IMR-90 (cell line): Measurements from ENCODE around the gene CLPTM1L. TPM values are rescaled to one million over a fixed set of nuclear protein-coding genes. Genes with fewer than 3 reads are reported as not detected.

Experiments
- ATAC-seq: fragments of 200-7000 bp; cut with Tn5 transposase; 2 replicates; pipeline ENCODE4 v1.9.1; 2020; ENCODE audit warnings: low read depth, mild to moderate bottlenecking, moderate library complexity
- BruUV-seq: library from RNA; stranded (reverse); fragments of 400-500 nt; replicated peaks from 2 replicates; lab custom pipeline; 2021; lab: Mats Ljungman, UMichigan
- CTCF ChIA-PET: fragments of 300-600 bp; formaldehyde crosslinking; extraction: SDS; loops from one replicate; lab custom pipeline; 2021; ENCODE audit warnings: antibody characterized with exemption; lab: Yijun Ruan, JAX
- POLR2A ChIA-PET: fragments of 300-600 bp; sonication (Branson Sonifier 250); formaldehyde crosslinking; loops from one replicate; lab custom pipeline; 2022; ENCODE audit warnings: antibody characterized with exemption; ENCODE audit not compliant: unreplicated experiment; lab: Charles Lee
- DNase-seq: peaks from one replicate; pipeline ENCODE4 v3.0.0; 2013
- H2AFZ ChIP-seq: replicated peaks from 2 replicates; pipeline ENCODE3; 2013; ENCODE audit warnings: low read length, mild to moderate bottlenecking; ENCODE audit not compliant: poor library complexity
- H2AK5ac ChIP-seq: 2 replicates; pipeline ENCODE4 v1.6.1; 2013; ENCODE audit warnings: low read depth, low read length, inconsistent platforms
- H2AK9ac ChIP-seq: replicated peaks from 2 replicates; pipeline ENCODE3; 2013; ENCODE audit warnings: mild to moderate bottlenecking, low read depth, low read length, moderate library complexity; ENCODE audit not compliant: poor library complexity
- H2BK120ac ChIP-seq: 2 replicates; pipeline ENCODE4 v1.6.1; 2013; ENCODE audit warnings: low read depth, low read length, inconsistent platforms
- H2BK15ac ChIP-seq: 3 replicates; pipeline ENCODE4 v1.6.1; 2013; ENCODE audit warnings: low read depth, low read length, inconsistent platforms
- H2BK20ac ChIP-seq: 2 replicates; pipeline ENCODE4 v1.6.1; 2013; ENCODE audit warnings: low read depth, mild to moderate bottlenecking, inconsistent platforms, low read length, moderate library complexity
- H2BK5ac ChIP-seq: 2 replicates; pipeline ENCODE4 v1.6.1; 2013; ENCODE audit warnings: mild to moderate bottlenecking, low read depth, low read length, inconsistent platforms; ENCODE audit not compliant: poor library complexity, severe bottlenecking
- H3K14ac ChIP-seq: replicated peaks from 2 replicates; pipeline ENCODE4 v1.6.1; 2013; ENCODE audit warnings: low read depth, low read length, inconsistent platforms
- H3K18ac ChIP-seq: 2 replicates; pipeline ENCODE4 v1.6.1; 2013; ENCODE audit warnings: low read depth, low read length, control low read depth
- H3K23ac ChIP-seq: 2 replicates; pipeline ENCODE4 v1.6.1; 2013; ENCODE audit warnings: low read depth, low read length, inconsistent platforms
- H3K27ac ChIP-seq: 2 replicates; pipeline ENCODE4 v1.5.1; 2013; ENCODE audit warnings: mild to moderate bottlenecking, control low read depth, low read length; ENCODE audit not compliant: insufficient read depth
- H3K27me3 ChIP-seq: 2 replicates; pipeline ENCODE4 v1.6.1; 2013; ENCODE audit warnings: low read length; ENCODE audit not compliant: control insufficient read depth, insufficient read depth
- H3K36me3 ChIP-seq: 2 replicates; pipeline ENCODE4 v1.6.1; 2013; ENCODE audit warnings: low read length, mixed read lengths; ENCODE audit not compliant: control insufficient read depth, insufficient read depth
- H3K4ac ChIP-seq: 2 replicates; pipeline ENCODE4 v1.6.1; 2013; ENCODE audit warnings: low read depth, low read length, inconsistent platforms
- H3K4me1 ChIP-seq: 2 replicates; pipeline ENCODE4 v1.6.1; 2013; ENCODE audit warnings: low read length, mixed read lengths; ENCODE audit not compliant: control insufficient read depth, insufficient read depth
- H3K4me2 ChIP-seq: 2 replicates; pipeline ENCODE4 v1.6.1; 2013; ENCODE audit warnings: low read depth, mild to moderate bottlenecking, control low read depth, low read length, moderate library complexity
- H3K4me3 ChIP-seq: 2 replicates; pipeline ENCODE4 v1.5.1; 2013; ENCODE audit warnings: low read depth, mild to moderate bottlenecking, control low read depth, low read length, moderate library complexity; ENCODE audit not compliant: insufficient read depth
- H3K56ac ChIP-seq: 2 replicates; pipeline ENCODE4 v1.6.1; 2013; ENCODE audit warnings: low read length, inconsistent platforms; ENCODE audit not compliant: insufficient read depth; ENCODE audit errors: extremely low read depth
- H3K79me1 ChIP-seq, 2 experiments: 2 replicates each; pipeline ENCODE4 v1.6.1; 2013; ENCODE audit warnings: low read length in 2 of 2, inconsistent platforms in 1 of 2, low read depth in 1 of 2
- H3K9ac ChIP-seq: 2 replicates; pipeline ENCODE4 v1.6.1; 2013; ENCODE audit warnings: low read depth, low read length, control low read depth
- H3K9me1 ChIP-seq: 2 replicates; pipeline ENCODE4 v1.6.1; 2013; ENCODE audit warnings: low read length, inconsistent platforms; ENCODE audit not compliant: insufficient read depth
- H3K9me3 ChIP-seq: 2 replicates; pipeline ENCODE4 v1.6.1; 2013; ENCODE audit warnings: low read length; ENCODE audit not compliant: control insufficient read depth, insufficient read depth
- H4K20me1 ChIP-seq: 2 replicates; pipeline ENCODE4 v1.6.1; 2013; ENCODE audit warnings: low read length, inconsistent platforms; ENCODE audit not compliant: insufficient read depth
- H4K5ac ChIP-seq: 2 replicates; pipeline ENCODE4 v1.6.1; 2013; ENCODE audit warnings: mild to moderate bottlenecking, low read depth, low read length, control low read depth
- H4K8ac ChIP-seq, 2 experiments: 2 replicates each; pipeline ENCODE4 v1.6.1; 2013; ENCODE audit warnings: low read depth in 2 of 2, low read length in 2 of 2, control low read depth in 1 of 2, inconsistent platforms in 1 of 2
- H4K91ac ChIP-seq: 2 replicates; pipeline ENCODE4 v1.6.1; 2013; ENCODE audit warnings: low read depth, low read length, inconsistent platforms; ENCODE audit not compliant: insufficient read depth
- BHLHE40 ChIP-seq: fragments of 150-350 bp; IDR thresholded peaks from 2 replicates; pipeline ENCODE4 v1.6.1; 2016; ENCODE audit warnings: mild to moderate bottlenecking, low read depth, low read length
- CEBPB ChIP-seq: IDR thresholded peaks from 2 replicates; pipeline ENCODE4 v1.6.1; 2012; ENCODE audit warnings: low read depth, low read length, improper control_type of control experiment
- CHD1 ChIP-seq: IDR thresholded peaks from 2 replicates; pipeline ENCODE4 v1.6.1; 2012; ENCODE audit warnings: low read depth, low read length, improper control_type of control experiment
- FOS ChIP-seq: fragments of 150-350 bp; IDR thresholded peaks from 2 replicates; pipeline ENCODE4 v1.6.1; 2016; ENCODE audit warnings: low read depth, low read length
- MAFK ChIP-seq: IDR thresholded peaks from 2 replicates; pipeline ENCODE4 v1.6.1; 2012; ENCODE audit warnings: low read depth, low read length, improper control_type of control experiment
- MXI1 ChIP-seq: IDR thresholded peaks from 2 replicates; pipeline ENCODE4 v1.6.1; 2012; ENCODE audit warnings: low read depth, mild to moderate bottlenecking, low read length, moderate library complexity, borderline replicate concordance
- RAD21 ChIP-seq: IDR thresholded peaks from 2 replicates; pipeline ENCODE4 v1.6.1; 2012; ENCODE audit warnings: low read length, improper control_type of control experiment
- RCOR1 ChIP-seq: IDR thresholded peaks from 2 replicates; pipeline ENCODE4 v1.6.1; 2012; ENCODE audit warnings: mild to moderate bottlenecking, low read length, improper control_type of control experiment; ENCODE audit not compliant: insufficient replicate concordance
- SMC3 ChIP-seq: fragments of 150-350 bp; IDR thresholded peaks from 2 replicates; pipeline ENCODE4 v1.6.1; 2016; ENCODE audit warnings: low read depth, mild to moderate bottlenecking, antibody characterized with exemption, low read length, moderate library complexity
- whole genome bisulfite sequencing, 2 experiments: methylation state at CpG; one replicate each; pipeline versions ENCODE4 v1.1.5 to v1.1.7; 2013; ENCODE audit warnings: missing lambda C conversion rate in 2 of 2; ENCODE audit not compliant: insufficient read length in 1 of 2; ENCODE audit errors: extremely low coverage in 2 of 2; 5-methylcytosine and 5-hydroxymethylcytosine counted together
- dilution Hi-C: fragments of 300-500 bp; cut with HindIII; formaldehyde crosslinking; loops from one replicate; pipeline ENCODE4 v1.14.3; 2018; ENCODE audit warnings: low sequenced_read_pairs; ENCODE audit not compliant: unreplicated experiment
- in situ Hi-C: fragments of 300-500 bp; cut with MboI; formaldehyde crosslinking; loops from 3 replicates; pipeline ENCODE4 v1.14.3; 2019; ENCODE audit warnings: low sequenced_read_pairs, inconsistent platforms, mixed read lengths
- intact Hi-C: fragments of 100-400 bp; cut with micrococcal nuclease; formaldehyde crosslinking; loops from 2 replicates; pipeline ENCODE4 v1.10.0; 2022
- polyA plus RNA-seq, 3 experiments: library from polyadenylated mRNA; depleted of rRNA; stranded (reverse); fragments of >200 nt; gene quantifications; 2 replicates each; pipeline ENCODE4 v1.2.3, GENCODE V29; 2012; ENCODE audit warnings: low replicate concordance in 1 of 3
- total RNA-seq: library from RNA; depleted of rRNA; stranded (reverse); fragments of >200 nt; gene quantifications from 2 replicates; pipeline ENCODE4 v1.2.3, GENCODE V29; 2012

CLPTM1L gene
- total and polyA plus RNA-seq, 2 of the 4 experiments (the other 2 are of a cell fraction), result 114 to 137 TPM

GRCh38 chr5:1336749-1337488, 8.0 kb downstream of the CLPTM1L start:
- Histone ChIP-seq H3K9me1 (no peaks in the 10 kb centered on the region), H3K9me3 (no peaks in the 10 kb centered on the region), H3K36me3 (peaks cover 71% of the 10 kb centered on the region), H4K20me1 (peaks cover 6% of the 10 kb centered on the region; the same call in 1 of the 2 replicates), H3K23ac (no peak overlapping the region), H3K4me3 (no peak overlapping the region), H2AFZ (no peak overlapping the region), H3K4me1 (no peaks in the 10 kb centered on the region), H2AK5ac (no peak overlapping the region), H2AK9ac (no peak overlapping the region), H3K14ac (no peak overlapping the region), H3K9ac (no peak overlapping the region), H2BK20ac (no peak overlapping the region), H2BK5ac (no peak overlapping the region), H4K91ac (no peak overlapping the region), H2BK15ac (no peak overlapping the region), H3K56ac (no peak overlapping the region), H3K27me3 (no peaks in the 10 kb centered on the region), H4K8ac (no peak overlapping the region), H3K4me2 (no peak overlapping the region), H2BK120ac (no peak overlapping the region), H3K27ac (no peak overlapping the region), H3K79me1 (peaks cover 4 to 13% of the 10 kb centered on the region in 2 experiments; a peak in 2 of 4 replicates), H3K4ac (no peak overlapping the region), H3K18ac (no peak overlapping the region), H4K5ac (no peak overlapping the region)
- DNase-seq (no peak), ATAC-seq (no peak)
- WGBS, 2 experiments, result 80% methylated on average over 1 of the region's 22 CpGs; no CpG with 5 or more reads in 1 of the 2 experiments
- intact Hi-C loops, result no loop called here
- TF ChIP-seq SMC3 (no peak), MAFK (no peak), RAD21 (no peak), BHLHE40 (no peak), CHD1 (no peak), RCOR1 (no peak), CEBPB (no peak), MXI1 (no peak), FOS (no peak)
- BruUV-seq, result no TSS peak
- dilution Hi-C loops, result no loop called here
- CTCF ChIA-PET, result no interaction called here
- POLR2A ChIA-PET, result no interaction called here
- in situ Hi-C loops, result no loop called here
